ENCODE results near the gene QSOX2.

Gene QSOX2

GRCh38 chr9:136204838-136205706, 40.5 kb downstream of the QSOX2 start, which contains the start of gene LHX3:
Gene LHX3, minus strand, starts transcription at chr9:136205128. Its CDS starts 116 bp downstream, at chr9:136205012.
- Histone ChIP-seq H2AFZ (ENCODE audit: low read length) (no peak within 1 kb of the TSS), H3K27me3 (ENCODE audit: insufficient read depth, low read length, poor library complexity, severe bottlenecking) (no peaks in the 10 kb centered on the region), H3F3A (ENCODE audit: low read depth) (no peaks in the 10 kb centered on the region), H3K9me2 (replicated peaks; ENCODE audit: low read depth, low read length) (no peaks in the 10 kb centered on the region), H3K4me1 (ENCODE audit: insufficient read depth, low read length, poor library complexity, severe bottlenecking) (no peaks in the 10 kb centered on the region), H3K79me2 (ENCODE audit: insufficient read depth, low read length) (no peaks in the 10 kb centered on the region), H3K9ac (ENCODE audit: low read depth, low read length, poor library complexity, severe bottlenecking) (no peak within 1 kb of the TSS), H3K36me3 (ENCODE audit: insufficient read depth, low read length) (peaks cover 27% of the 10 kb centered on the region; the same call in 1 of the 2 replicates), H3K4me3 (ENCODE audit: low read length, poor library complexity, severe bottlenecking) (no peak within 1 kb of the TSS), H4K20me1 (ENCODE audit: insufficient read depth, low read length, poor library complexity, severe bottlenecking) (no peaks in the 10 kb centered on the region), H3K9me3 (ENCODE audit: insufficient read depth, low read depth, low read length) (no peaks in the 10 kb centered on the region), H3K4me2 (ENCODE audit: low read depth, low read length, poor library complexity, severe bottlenecking) (no peak within 1 kb of the TSS)
- TF ChIP-seq EZH2phosphoT487 (IDR thresholded peaks at IDR 0.05; ENCODE audit: borderline replicate concordance) (no peak), CTCF (conservative IDR thresholded peaks at IDR 0.05; ENCODE audit: low read length) (no peak)

- Histone ChIP-seq H3K36me3 (ENCODE audit: insufficient read depth, low read length) (peaks cover 22% of the 10 kb centered on the region; the same call in 1 of the 2 replicates), H3K27me3 (ENCODE audit: insufficient read depth, low read length, poor library complexity, severe bottlenecking) (no peaks in the 10 kb centered on the region), H3K4me2 (ENCODE audit: low read depth, low read length, poor library complexity, severe bottlenecking) (no peak overlapping the region), H3F3A (ENCODE audit: low read depth) (no peaks in the 10 kb centered on the region), H3K9me2 (replicated peaks; ENCODE audit: low read depth, low read length) (no peaks in the 10 kb centered on the region), H3K79me2 (ENCODE audit: insufficient read depth, low read length) (no peaks in the 10 kb centered on the region), H3K9ac (ENCODE audit: low read depth, low read length, poor library complexity, severe bottlenecking) (no peak overlapping the region), H2AFZ (ENCODE audit: low read length) (no peak overlapping the region), H3K4me1 (ENCODE audit: insufficient read depth, low read length, poor library complexity, severe bottlenecking) (no peaks in the 10 kb centered on the region), H4K20me1 (ENCODE audit: insufficient read depth, low read length, poor library complexity, severe bottlenecking) (no peaks in the 10 kb centered on the region), H3K9me3 (ENCODE audit: insufficient read depth, low read depth, low read length) (no peaks in the 10 kb centered on the region), H3K4me3 (ENCODE audit: low read length, poor library complexity, severe bottlenecking) (no peak overlapping the region)
- TF ChIP-seq CTCF (conservative IDR thresholded peaks at IDR 0.05; ENCODE audit: low read length) (no peak), EZH2phosphoT487 (IDR thresholded peaks at IDR 0.05; ENCODE audit: borderline replicate concordance) (no peak)
Measured at GRCh38 chr9:136204145-136204805, 41.3 kb downstream of the QSOX2 start.

GRCh38 chr9:136203408-136204144, 42.0 kb downstream of the QSOX2 start:
- Histone ChIP-seq H3K9me3 (ENCODE audit: insufficient read depth, low read depth, low read length) (no peaks in the 10 kb centered on the region), H3K79me2 (ENCODE audit: insufficient read depth, low read length) (no peaks in the 10 kb centered on the region), H3K4me2 (ENCODE audit: low read depth, low read length, poor library complexity, severe bottlenecking) (no peak overlapping the region), H4K20me1 (ENCODE audit: insufficient read depth, low read length, poor library complexity, severe bottlenecking) (no peaks in the 10 kb centered on the region), H3K9ac (ENCODE audit: low read depth, low read length, poor library complexity, severe bottlenecking) (no peak overlapping the region), H3K36me3 (ENCODE audit: insufficient read depth, low read length) (peaks cover 16% of the 10 kb centered on the region; the same call in 1 of the 2 replicates), H3K27me3 (ENCODE audit: insufficient read depth, low read length, poor library complexity, severe bottlenecking) (no peaks in the 10 kb centered on the region), H3K4me1 (ENCODE audit: insufficient read depth, low read length, poor library complexity, severe bottlenecking) (no peaks in the 10 kb centered on the region), H3K9me2 (replicated peaks; ENCODE audit: low read depth, low read length) (no peaks in the 10 kb centered on the region), H3K4me3 (ENCODE audit: low read length, poor library complexity, severe bottlenecking) (no peak overlapping the region), H3F3A (ENCODE audit: low read depth) (no peaks in the 10 kb centered on the region), H2AFZ (ENCODE audit: low read length) (no peak overlapping the region)
- TF ChIP-seq EZH2phosphoT487 (IDR thresholded peaks at IDR 0.05; ENCODE audit: borderline replicate concordance) (no peak), CTCF (conservative IDR thresholded peaks at IDR 0.05; ENCODE audit: low read length) (no peak)

All from Loucy (cell line).